Measurements from ENCODE around the gene APLN.

The APLN gene

GRCh38 chrX:129654652-129655546 is at the start of gene APLN:
Gene APLN, minus strand, starts transcription at chrX:129654956. Its CDS starts 326 bp downstream, at chrX:129654630.
- H3K4me3 ChIP-seq (ENCODE audit: low read depth, low read length) = peak within 1 kb of the TSS; percentile 38
- DNase-seq (ENCODE audit: low read depth) = no peak
- in situ Hi-C loops (cut with HindIII; ENCODE audit: low sequenced_read_pairs) = no loop called here
- TF ChIP-seq, protein P1, sequence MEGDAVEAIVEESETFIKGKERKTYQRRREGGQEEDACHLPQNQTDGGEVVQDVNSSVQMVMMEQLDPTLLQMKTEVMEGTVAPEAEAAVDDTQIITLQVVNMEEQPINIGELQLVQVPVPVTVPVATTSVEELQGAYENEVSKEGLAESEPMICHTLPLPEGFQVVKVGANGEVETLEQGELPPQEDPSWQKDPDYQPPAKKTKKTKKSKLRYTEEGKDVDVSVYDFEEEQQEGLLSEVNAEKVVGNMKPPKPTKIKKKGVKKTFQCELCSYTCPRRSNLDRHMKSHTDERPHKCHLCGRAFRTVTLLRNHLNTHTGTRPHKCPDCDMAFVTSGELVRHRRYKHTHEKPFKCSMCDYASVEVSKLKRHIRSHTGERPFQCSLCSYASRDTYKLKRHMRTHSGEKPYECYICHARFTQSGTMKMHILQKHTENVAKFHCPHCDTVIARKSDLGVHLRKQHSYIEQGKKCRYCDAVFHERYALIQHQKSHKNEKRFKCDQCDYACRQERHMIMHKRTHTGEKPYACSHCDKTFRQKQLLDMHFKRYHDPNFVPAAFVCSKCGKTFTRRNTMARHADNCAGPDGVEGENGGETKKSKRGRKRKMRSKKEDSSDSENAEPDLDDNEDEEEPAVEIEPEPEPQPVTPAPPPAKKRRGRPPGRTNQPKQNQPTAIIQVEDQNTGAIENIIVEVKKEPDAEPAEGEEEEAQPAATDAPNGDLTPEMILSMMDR (IDR thresholded peaks at IDR 0.05; ENCODE audit: low read depth, low read length, missing control alignments) = no peak

- DNase-seq (ENCODE audit: low read depth) = no peak
- TF ChIP-seq, protein P1 (IDR thresholded peaks at IDR 0.05; ENCODE audit: low read depth, low read length, missing control alignments) = no peak
- no peak overlapping the region for H3K4me3 ChIP-seq (ENCODE audit: low read depth, low read length)
- in situ Hi-C loops (cut with HindIII; ENCODE audit: low sequenced_read_pairs) = loop anchor here (25.0 kb wide), 1 partner anchor 92 kb away; no protein-coding TSS in a partner anchor
Measured at GRCh38 chrX:129704491-129704890, 49.7 kb upstream of the APLN start.

GRCh38 chrX:129701624-129702069 is 46.9 kb upstream of the APLN start:
- TF ChIP-seq, protein P1 (IDR thresholded peaks at IDR 0.05; ENCODE audit: low read depth, low read length, missing control alignments) = no peak
- in situ Hi-C loops (cut with HindIII; ENCODE audit: low sequenced_read_pairs) = loop anchor here (25.0 kb wide), 1 partner anchor 89 kb away; no protein-coding TSS in a partner anchor
- no peak overlapping the region for H3K4me3 ChIP-seq (ENCODE audit: low read depth, low read length)
- DNase-seq (ENCODE audit: low read depth) = peak; percentile 87

DNA sequence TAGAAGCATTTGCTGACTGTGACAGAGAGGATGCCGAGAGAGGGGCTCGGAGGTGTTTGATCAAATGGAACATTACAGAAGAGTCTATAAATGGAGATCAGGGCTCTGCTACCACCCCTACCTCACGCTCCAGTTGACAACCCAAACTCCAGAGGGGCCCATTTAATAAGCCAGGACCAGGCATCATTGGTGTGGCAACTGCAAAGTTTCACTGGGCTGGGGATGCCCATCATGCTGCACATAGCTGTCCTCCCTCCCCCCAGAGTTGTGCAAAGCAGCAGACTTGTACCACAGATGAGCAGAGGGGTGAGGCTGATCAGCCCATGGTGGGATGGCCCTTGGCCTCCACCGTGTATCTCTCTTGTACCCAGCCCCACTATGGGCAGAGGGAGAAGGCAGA is 45.8 kb upstream of the APLN start:
- H3K4me3 ChIP-seq (ENCODE audit: low read depth, low read length) = no peak overlapping the region
- no peak for DNase-seq (ENCODE audit: low read depth)
- in situ Hi-C loops (cut with HindIII; ENCODE audit: low sequenced_read_pairs) = loop anchor here (25.0 kb wide), 1 partner anchor 88 kb away; no protein-coding TSS in a partner anchor
- TF ChIP-seq, protein P1 (IDR thresholded peaks at IDR 0.05; ENCODE audit: low read depth, low read length, missing control alignments) = no peak

DNA sequence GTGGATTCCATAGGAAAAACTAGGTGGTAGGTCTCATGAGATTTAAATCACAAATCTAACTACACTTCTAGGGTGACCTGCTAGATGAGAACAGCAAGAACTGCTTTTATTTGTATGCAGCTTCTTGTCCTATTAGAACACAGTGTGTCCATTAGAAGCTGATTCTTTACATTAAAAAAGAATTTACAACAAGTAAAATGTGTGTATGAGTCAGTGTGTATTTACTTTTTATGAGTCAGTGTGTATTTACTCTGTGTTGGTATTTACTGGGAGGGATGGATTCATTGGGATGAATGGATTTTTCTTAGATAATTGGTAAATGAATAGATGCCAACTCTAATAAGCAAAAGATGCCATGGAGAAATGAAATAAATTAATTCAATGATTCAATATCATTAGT is 43.4 kb upstream of the APLN start:
- no peak overlapping the region for H3K4me3 ChIP-seq (ENCODE audit: low read depth, low read length)
- in situ Hi-C loops (cut with HindIII; ENCODE audit: low sequenced_read_pairs) = no loop called here
- DNase-seq (ENCODE audit: low read depth) = no peak
- TF ChIP-seq, protein P1 (IDR thresholded peaks at IDR 0.05; ENCODE audit: low read depth, low read length, missing control alignments) = no peak

DNA sequence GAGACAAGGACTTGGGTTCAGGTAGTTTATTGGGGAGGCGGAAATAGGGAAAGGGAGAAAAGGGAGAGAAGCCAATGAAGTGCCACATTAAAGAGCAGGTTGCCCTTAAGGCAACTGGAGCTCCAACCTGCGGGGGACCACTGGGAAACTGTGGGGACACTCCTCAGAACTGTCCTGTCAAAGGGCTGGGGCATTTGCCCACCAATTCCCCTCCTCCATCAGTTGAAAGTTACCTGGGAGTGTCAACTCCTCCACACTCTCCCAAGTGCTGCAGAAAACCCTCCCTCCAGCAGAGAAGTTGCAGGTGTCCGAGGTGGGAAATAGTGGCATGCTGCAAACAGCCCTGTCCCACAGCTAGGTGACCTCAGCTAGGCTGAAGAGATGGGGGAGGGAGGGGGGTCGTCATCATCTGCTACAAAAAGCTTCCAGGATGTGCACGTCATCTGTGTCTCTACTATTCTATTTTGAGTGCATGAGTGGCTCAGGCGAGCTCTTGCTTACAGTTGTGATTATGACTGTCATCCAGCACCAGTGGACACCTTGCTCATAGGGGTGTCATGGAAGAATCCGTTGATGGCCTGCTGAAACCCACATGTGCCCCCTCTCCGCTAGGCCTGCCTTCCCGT is 42.6 kb upstream of the APLN start:
- no peak overlapping the region for H3K4me3 ChIP-seq (ENCODE audit: low read depth, low read length)
- in situ Hi-C loops (cut with HindIII; ENCODE audit: low sequenced_read_pairs) = no loop called here
- no peak for DNase-seq (ENCODE audit: low read depth)
- TF ChIP-seq, protein P1 (IDR thresholded peaks at IDR 0.05; ENCODE audit: low read depth, low read length, missing control alignments) = no peak
